ENCODE data around the gene DOCK4. TPM values are rescaled to one million over a fixed set of nuclear protein-coding genes. Genes with fewer than 3 reads are reported as not detected.

Gene DOCK4
- total RNA-seq, 1 donor from 2014 or later, result 70.9 TPM

- FAIRE-seq (no peak), DNase-seq (ENCODE audit: low spot score in 2 of 2) (no peak)
Observed at GRCh38 chr7:111844904-111845671, 361.1 kb downstream of the DOCK4 start.

GRCh38 chr7:111842491-111842890 lies 363.7 kb downstream of the DOCK4 start:
- DNase-seq (ENCODE audit: low spot score in 2 of 2), result no peak
- no peak for FAIRE-seq

- FAIRE-seq, result no peak
- no peak for DNase-seq (ENCODE audit: low spot score in 2 of 2)
Observed at GRCh38 chr7:111841596-111842205, 364.5 kb downstream of the DOCK4 start.

GRCh38 chr7:111840528-111840927 lies 365.7 kb downstream of the DOCK4 start:
- no peak for FAIRE-seq
- no peak for DNase-seq (ENCODE audit: low spot score in 2 of 2)

GRCh38 chr7:111839261-111839660 lies 366.9 kb downstream of the DOCK4 start:
- no peak for FAIRE-seq
- no peak for DNase-seq (ENCODE audit: low spot score in 2 of 2)

GRCh38 chr7:111836592-111836991 lies 369.6 kb downstream of the DOCK4 start:
- no peak for FAIRE-seq
- no peak for DNase-seq (ENCODE audit: low spot score in 2 of 2)

GRCh38 chr7:111835066-111835465 lies 371.1 kb downstream of the DOCK4 start:
- no peak for FAIRE-seq

GRCh38 chr7:111834367-111834766 lies 371.8 kb downstream of the DOCK4 start:
- FAIRE-seq (no peak), DNase-seq (ENCODE audit: low spot score in 2 of 2) (no peak)

More at GRCh38 chr7:111835066-111835465, 371.1 kb downstream of the DOCK4 start:
- DNase-seq (ENCODE audit: low spot score in 2 of 2), result no peak

- DNase-seq (ENCODE audit: low spot score in 2 of 2), result no peak
- no peak for FAIRE-seq
Observed at GRCh38 chr7:111833466-111833865, 372.7 kb downstream of the DOCK4 start.

- DNase-seq (ENCODE audit: low spot score in 2 of 2), result no peak
- FAIRE-seq, result no peak
Observed at GRCh38 chr7:111832174-111832573, 374.0 kb downstream of the DOCK4 start.

GRCh38 chr7:111829221-111829620 lies 377.0 kb downstream of the DOCK4 start:
- no peak for FAIRE-seq
- DNase-seq (ENCODE audit: low spot score in 2 of 2), result no peak

- DNase-seq (ENCODE audit: low spot score in 2 of 2) (no peak), FAIRE-seq (no peak)
Observed at GRCh38 chr7:111827863-111828504, 378.2 kb downstream of the DOCK4 start.

GRCh38 chr7:111825046-111825445 lies 381.2 kb downstream of the DOCK4 start:
- DNase-seq (ENCODE audit: low spot score in 2 of 2), result no peak
- no peak for FAIRE-seq

GRCh38 chr7:111823826-111824225 lies 382.4 kb downstream of the DOCK4 start:
- DNase-seq (ENCODE audit: low spot score in 2 of 2) (no peak), FAIRE-seq (no peak)

- DNase-seq (ENCODE audit: low spot score in 2 of 2), result no peak
- no peak for FAIRE-seq
Observed at GRCh38 chr7:111821046-111821445, 385.2 kb downstream of the DOCK4 start.

GRCh38 chr7:111820621-111821020 lies 385.6 kb downstream of the DOCK4 start:
- DNase-seq (ENCODE audit: low spot score in 2 of 2) (no peak), FAIRE-seq (no peak)

- FAIRE-seq (no peak), DNase-seq (ENCODE audit: low spot score in 2 of 2) (no peak)
Observed at GRCh38 chr7:111820121-111820520, 386.1 kb downstream of the DOCK4 start.

- DNase-seq (ENCODE audit: low spot score in 2 of 2) (no peak), FAIRE-seq (no peak)
Observed at GRCh38 chr7:111815354-111815753, 390.8 kb downstream of the DOCK4 start.

- no peak for DNase-seq (ENCODE audit: low spot score in 2 of 2)
- FAIRE-seq, result no peak
Observed at GRCh38 chr7:111813306-111813705, 392.9 kb downstream of the DOCK4 start.

GRCh38 chr7:111806232-111806631 lies 400.0 kb downstream of the DOCK4 start:
- DNase-seq (ENCODE audit: low spot score in 2 of 2), result no peak
- no peak for FAIRE-seq

- FAIRE-seq, result no peak
- no peak for DNase-seq (ENCODE audit: low spot score in 2 of 2)
Observed at GRCh38 chr7:111803015-111803758, 403.0 kb downstream of the DOCK4 start.
